ENCODE data around the gene SORCS1.

The SORCS1 gene

DNA sequence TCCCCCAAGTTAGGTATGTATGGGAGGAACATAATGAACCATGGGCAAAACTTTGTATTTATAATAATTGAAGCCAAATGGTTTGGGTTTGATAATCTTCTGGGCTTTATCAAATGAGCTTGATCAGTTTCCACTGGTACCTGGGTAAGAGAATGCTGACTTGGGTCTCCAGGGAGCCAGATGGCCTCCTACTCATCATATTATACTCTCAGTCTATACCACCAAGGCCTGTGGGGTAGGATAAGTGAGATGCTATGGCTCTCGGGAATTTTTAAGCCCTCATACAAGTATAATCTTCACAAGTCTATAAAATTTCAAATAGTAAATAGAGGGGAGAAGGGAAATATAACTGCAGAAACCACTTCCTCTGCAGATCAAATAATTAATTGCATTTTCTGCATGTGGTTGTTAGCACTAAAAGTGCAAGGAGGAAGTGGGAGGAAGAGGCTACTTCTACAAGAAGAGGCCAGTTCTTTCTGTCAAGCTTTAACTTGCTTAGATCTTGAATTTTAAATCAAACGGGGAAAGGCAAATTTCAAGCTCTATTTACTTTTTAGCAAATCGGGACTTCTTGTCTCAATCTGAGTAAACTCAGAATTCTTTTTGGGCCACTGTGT lies 349.0 kb downstream of the SORCS1 start:
- Histone ChIP-seq H3K9me2 (replicated peaks; ENCODE audit: control insufficient read depth, low read length) (no peaks in the 10 kb centered on the region), H3K27ac (ENCODE audit: low read depth, low read length) (no peak overlapping the region), H3K36me3 (ENCODE audit: control insufficient read depth, low read length) (no peaks in the 10 kb centered on the region), H4K20me1 (ENCODE audit: control insufficient read depth, insufficient read depth, low read depth, low read length) (no peaks in the 10 kb centered on the region), H3F3A (ENCODE audit: control insufficient read depth, insufficient read depth) (no peaks in the 10 kb centered on the region), H3K4me1 (ENCODE audit: control insufficient read depth, low read length) (no peaks in the 10 kb centered on the region), H3K4me2 (ENCODE audit: low read length) (no peak overlapping the region), H3K27me3 (ENCODE audit: control insufficient read depth, low read length) (no peaks in the 10 kb centered on the region), H3K79me2 (ENCODE audit: control insufficient read depth, low read length) (no peaks in the 10 kb centered on the region), H3K9me3 (ENCODE audit: control insufficient read depth, insufficient read depth, low read length) (no peaks in the 10 kb centered on the region), H3K4me3 (ENCODE audit: low read length) (no peak overlapping the region)
- no peak for TF ChIP-seq EZH2phosphoT487 (IDR thresholded peaks at IDR 0.05; ENCODE audit: borderline replicate concordance, low read length)
- TF ChIP-seq CTCF (IDR thresholded peaks at IDR 0.05; ENCODE audit: low read depth, low read length, poor library complexity, severe bottlenecking) = no peak

- no peaks in the 10 kb centered on the region for H3K4me1 ChIP-seq (ENCODE audit: control insufficient read depth, low read length)
- no peak for TF ChIP-seq CTCF (IDR thresholded peaks at IDR 0.05; ENCODE audit: low read depth, low read length, poor library complexity, severe bottlenecking)
- no peak for TF ChIP-seq EZH2phosphoT487 (IDR thresholded peaks at IDR 0.05; ENCODE audit: borderline replicate concordance, low read length)
- no peak overlapping the region for H3K27ac ChIP-seq (ENCODE audit: low read depth, low read length)
- no peak overlapping the region for H3K4me3 ChIP-seq (ENCODE audit: low read length)
- no peaks in the 10 kb centered on the region for H3K27me3 ChIP-seq (ENCODE audit: control insufficient read depth, low read length)
- no peaks in the 10 kb centered on the region for H3K79me2 ChIP-seq (ENCODE audit: control insufficient read depth, low read length)
- H4K20me1 ChIP-seq (ENCODE audit: control insufficient read depth, insufficient read depth, low read depth, low read length) = no peaks in the 10 kb centered on the region
- H3K4me2 ChIP-seq (ENCODE audit: low read length) = no peak overlapping the region
- H3F3A ChIP-seq (ENCODE audit: control insufficient read depth, insufficient read depth) = no peaks in the 10 kb centered on the region
- no peaks in the 10 kb centered on the region for H3K9me2 ChIP-seq (replicated peaks; ENCODE audit: control insufficient read depth, low read length)
- H3K36me3 ChIP-seq (ENCODE audit: control insufficient read depth, low read length) = no peaks in the 10 kb centered on the region
- no peaks in the 10 kb centered on the region; the same call in 1 of the 2 replicates for H3K9me3 ChIP-seq (ENCODE audit: control insufficient read depth, insufficient read depth, low read length)
Observed at GRCh38 chr10:106804992-106805582, 359.4 kb downstream of the SORCS1 start.

- Histone ChIP-seq H3K27me3 (ENCODE audit: control insufficient read depth, low read length) (no peaks in the 10 kb centered on the region), H3K27ac (ENCODE audit: low read depth, low read length) (no peak overlapping the region), H3K4me3 (ENCODE audit: low read length) (no peak overlapping the region), H3F3A (ENCODE audit: control insufficient read depth, insufficient read depth) (no peaks in the 10 kb centered on the region), H3K9me3 (ENCODE audit: control insufficient read depth, insufficient read depth, low read length) (no peaks in the 10 kb centered on the region; the same call in 1 of the 2 replicates), H3K36me3 (ENCODE audit: control insufficient read depth, low read length) (no peaks in the 10 kb centered on the region), H3K79me2 (ENCODE audit: control insufficient read depth, low read length) (no peaks in the 10 kb centered on the region), H4K20me1 (ENCODE audit: control insufficient read depth, insufficient read depth, low read depth, low read length) (no peaks in the 10 kb centered on the region), H3K4me1 (ENCODE audit: control insufficient read depth, low read length) (no peaks in the 10 kb centered on the region), H3K4me2 (ENCODE audit: low read length) (no peak overlapping the region), H3K9me2 (replicated peaks; ENCODE audit: control insufficient read depth, low read length) (no peaks in the 10 kb centered on the region)
- no peak for TF ChIP-seq CTCF (IDR thresholded peaks at IDR 0.05; ENCODE audit: low read depth, low read length, poor library complexity, severe bottlenecking)
- no peak for TF ChIP-seq EZH2phosphoT487 (IDR thresholded peaks at IDR 0.05; ENCODE audit: borderline replicate concordance, low read length)
Observed at GRCh38 chr10:106802949-106803348, 361.6 kb downstream of the SORCS1 start.
